IMR-90 (cell line): ENCODE data around the gene KCNK6. TPM values are rescaled to one million over a fixed set of nuclear protein-coding genes. Genes with fewer than 3 reads are reported as not detected.

ENCODE experiments used
- ATAC-seq: fragments of 200-7000 bp; cut with Tn5 transposase; 2 replicates; pipeline ENCODE4 v1.9.1; 2020; ENCODE audit warnings: low read depth, mild to moderate bottlenecking, moderate library complexity
- BruUV-seq: library from RNA; stranded (reverse); fragments of 400-500 nt; replicated peaks from 2 replicates; lab custom pipeline; 2021; lab: Mats Ljungman, UMichigan
- CTCF ChIA-PET: fragments of 300-600 bp; formaldehyde crosslinking; extraction: SDS; loops from one replicate; lab custom pipeline; 2021; ENCODE audit warnings: antibody characterized with exemption; lab: Yijun Ruan, JAX
- POLR2A ChIA-PET: fragments of 300-600 bp; sonication (Branson Sonifier 250); formaldehyde crosslinking; loops from one replicate; lab custom pipeline; 2022; ENCODE audit warnings: antibody characterized with exemption; ENCODE audit not compliant: unreplicated experiment; lab: Charles Lee
- DNase-seq: peaks from one replicate; pipeline ENCODE4 v3.0.0; 2013
- H2AFZ ChIP-seq: replicated peaks from 2 replicates; pipeline ENCODE3; 2013; ENCODE audit warnings: low read length, mild to moderate bottlenecking; ENCODE audit not compliant: poor library complexity
- H2AK5ac ChIP-seq: 2 replicates; pipeline ENCODE4 v1.6.1; 2013; ENCODE audit warnings: low read depth, low read length, inconsistent platforms
- H2AK9ac ChIP-seq: replicated peaks from 2 replicates; pipeline ENCODE3; 2013; ENCODE audit warnings: mild to moderate bottlenecking, low read depth, low read length, moderate library complexity; ENCODE audit not compliant: poor library complexity
- H2BK120ac ChIP-seq: 2 replicates; pipeline ENCODE4 v1.6.1; 2013; ENCODE audit warnings: low read depth, low read length, inconsistent platforms
- H2BK15ac ChIP-seq: 3 replicates; pipeline ENCODE4 v1.6.1; 2013; ENCODE audit warnings: low read depth, low read length, inconsistent platforms
- H2BK20ac ChIP-seq: 2 replicates; pipeline ENCODE4 v1.6.1; 2013; ENCODE audit warnings: low read depth, mild to moderate bottlenecking, inconsistent platforms, low read length, moderate library complexity
- H2BK5ac ChIP-seq: 2 replicates; pipeline ENCODE4 v1.6.1; 2013; ENCODE audit warnings: mild to moderate bottlenecking, low read depth, low read length, inconsistent platforms; ENCODE audit not compliant: poor library complexity, severe bottlenecking
- H3K14ac ChIP-seq: replicated peaks from 2 replicates; pipeline ENCODE4 v1.6.1; 2013; ENCODE audit warnings: low read depth, low read length, inconsistent platforms
- H3K18ac ChIP-seq: 2 replicates; pipeline ENCODE4 v1.6.1; 2013; ENCODE audit warnings: low read depth, low read length, control low read depth
- H3K23ac ChIP-seq: 2 replicates; pipeline ENCODE4 v1.6.1; 2013; ENCODE audit warnings: low read depth, low read length, inconsistent platforms
- H3K27ac ChIP-seq: 2 replicates; pipeline ENCODE4 v1.5.1; 2013; ENCODE audit warnings: mild to moderate bottlenecking, control low read depth, low read length; ENCODE audit not compliant: insufficient read depth
- H3K27me3 ChIP-seq: 2 replicates; pipeline ENCODE4 v1.6.1; 2013; ENCODE audit warnings: low read length; ENCODE audit not compliant: control insufficient read depth, insufficient read depth
- H3K36me3 ChIP-seq: 2 replicates; pipeline ENCODE4 v1.6.1; 2013; ENCODE audit warnings: low read length, mixed read lengths; ENCODE audit not compliant: control insufficient read depth, insufficient read depth
- H3K4ac ChIP-seq: 2 replicates; pipeline ENCODE4 v1.6.1; 2013; ENCODE audit warnings: low read depth, low read length, inconsistent platforms
- H3K4me1 ChIP-seq: 2 replicates; pipeline ENCODE4 v1.6.1; 2013; ENCODE audit warnings: low read length, mixed read lengths; ENCODE audit not compliant: control insufficient read depth, insufficient read depth
- H3K4me2 ChIP-seq: 2 replicates; pipeline ENCODE4 v1.6.1; 2013; ENCODE audit warnings: low read depth, mild to moderate bottlenecking, control low read depth, low read length, moderate library complexity
- H3K4me3 ChIP-seq: 2 replicates; pipeline ENCODE4 v1.5.1; 2013; ENCODE audit warnings: low read depth, mild to moderate bottlenecking, control low read depth, low read length, moderate library complexity; ENCODE audit not compliant: insufficient read depth
- H3K56ac ChIP-seq: 2 replicates; pipeline ENCODE4 v1.6.1; 2013; ENCODE audit warnings: low read length, inconsistent platforms; ENCODE audit not compliant: insufficient read depth; ENCODE audit errors: extremely low read depth
- H3K79me1 ChIP-seq, 2 experiments: 2 replicates each; pipeline ENCODE4 v1.6.1; 2013; ENCODE audit warnings: low read length in 2 of 2, inconsistent platforms in 1 of 2, low read depth in 1 of 2
- H3K9ac ChIP-seq: 2 replicates; pipeline ENCODE4 v1.6.1; 2013; ENCODE audit warnings: low read depth, low read length, control low read depth
- H3K9me1 ChIP-seq: 2 replicates; pipeline ENCODE4 v1.6.1; 2013; ENCODE audit warnings: low read length, inconsistent platforms; ENCODE audit not compliant: insufficient read depth
- H3K9me3 ChIP-seq: 2 replicates; pipeline ENCODE4 v1.6.1; 2013; ENCODE audit warnings: low read length; ENCODE audit not compliant: control insufficient read depth, insufficient read depth
- H4K20me1 ChIP-seq: 2 replicates; pipeline ENCODE4 v1.6.1; 2013; ENCODE audit warnings: low read length, inconsistent platforms; ENCODE audit not compliant: insufficient read depth
- H4K5ac ChIP-seq: 2 replicates; pipeline ENCODE4 v1.6.1; 2013; ENCODE audit warnings: mild to moderate bottlenecking, low read depth, low read length, control low read depth
- H4K8ac ChIP-seq, 2 experiments: 2 replicates each; pipeline ENCODE4 v1.6.1; 2013; ENCODE audit warnings: low read depth in 2 of 2, low read length in 2 of 2, control low read depth in 1 of 2, inconsistent platforms in 1 of 2
- H4K91ac ChIP-seq: 2 replicates; pipeline ENCODE4 v1.6.1; 2013; ENCODE audit warnings: low read depth, low read length, inconsistent platforms; ENCODE audit not compliant: insufficient read depth
- CEBPB ChIP-seq: IDR thresholded peaks from 2 replicates; pipeline ENCODE4 v1.6.1; 2012; ENCODE audit warnings: low read depth, low read length, improper control_type of control experiment
- RAD21 ChIP-seq: IDR thresholded peaks from 2 replicates; pipeline ENCODE4 v1.6.1; 2012; ENCODE audit warnings: low read length, improper control_type of control experiment
- WGBS, 2 experiments: methylation state at CpG; one replicate each; pipeline versions ENCODE4 v1.1.5 to v1.1.7; 2013; ENCODE audit warnings: missing lambda C conversion rate in 2 of 2; ENCODE audit not compliant: insufficient read length in 1 of 2; ENCODE audit errors: extremely low coverage in 2 of 2; 5-methylcytosine and 5-hydroxymethylcytosine counted together
- dilution Hi-C: fragments of 300-500 bp; cut with HindIII; formaldehyde crosslinking; loops from one replicate; pipeline ENCODE4 v1.14.3; 2018; ENCODE audit warnings: low sequenced_read_pairs; ENCODE audit not compliant: unreplicated experiment
- in situ Hi-C: fragments of 300-500 bp; cut with MboI; formaldehyde crosslinking; loops from 3 replicates; pipeline ENCODE4 v1.14.3; 2019; ENCODE audit warnings: low sequenced_read_pairs, inconsistent platforms, mixed read lengths
- intact Hi-C: fragments of 100-400 bp; cut with micrococcal nuclease; formaldehyde crosslinking; loops from 2 replicates; pipeline ENCODE4 v1.10.0; 2022
- polyA plus RNA-seq, 3 experiments: library from polyadenylated mRNA; depleted of rRNA; stranded (reverse); fragments of >200 nt; gene quantifications; 2 replicates each; pipeline ENCODE4 v1.2.3, GENCODE V29; 2012; ENCODE audit warnings: low replicate concordance in 1 of 3
- total RNA-seq: library from RNA; depleted of rRNA; stranded (reverse); fragments of >200 nt; gene quantifications from 2 replicates; pipeline ENCODE4 v1.2.3, GENCODE V29; 2012

KCNK6 gene
- total and polyA plus RNA-seq, 2 of the 4 experiments (the other 2 are of a cell fraction): 2.7 to 4.5 TPM

DNA sequence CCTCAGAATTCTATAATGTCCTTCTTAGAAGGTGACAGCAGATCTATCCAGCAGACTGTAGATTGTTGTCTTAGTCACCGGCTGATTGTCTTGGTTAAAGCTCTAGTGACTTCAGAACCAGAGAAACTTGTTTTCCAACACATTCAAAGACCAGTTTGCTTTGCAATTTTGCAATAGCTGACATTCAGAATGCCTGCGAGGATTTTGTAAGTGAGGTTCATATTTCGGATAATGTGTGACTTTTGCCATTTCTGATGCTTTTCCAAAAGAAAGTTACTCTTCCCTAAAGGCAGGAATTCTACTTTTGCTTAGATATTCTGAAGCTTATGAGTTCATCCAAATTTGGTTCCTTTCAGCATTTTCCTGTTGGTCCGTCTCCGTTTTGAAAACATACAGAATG is 42.1 kb upstream of the KCNK6 start:
- H4K20me1 ChIP-seq: no peaks in the 10 kb centered on the region
- H3K23ac ChIP-seq: peak overlapping the region; percentile 0; the same call in 1 of the 2 replicates
- H3K4me1 ChIP-seq: peaks cover 13% of the 10 kb centered on the region
- ATAC-seq (peak; percentile 44), DNase-seq (peak; percentile 35)
- ChIA-PET POLR2A (no interaction called here), CTCF (no interaction called here)
- peak overlapping the region; percentile 4; the same call in 1 of the 2 replicates for H3K4ac ChIP-seq
- peak overlapping the region; percentile 55 for H2BK5ac ChIP-seq
- peaks cover 5% of the 10 kb centered on the region; the same call in 1 of the 2 replicates for H3K9me1 ChIP-seq
- WGBS, 2 experiments: 42% methylated on average over 2 of the region's 5 CpGs; no CpG with 5 or more reads in 1 of the 2 experiments
- no peak overlapping the region for H4K5ac ChIP-seq
- H3K36me3 ChIP-seq: no peaks in the 10 kb centered on the region
- no peak overlapping the region; the same call in 1 of the 2 replicates for H3K56ac ChIP-seq
- no peak overlapping the region; the same call in 1 of the 2 replicates for H3K9ac ChIP-seq
- TF ChIP-seq CEBPB (peak; percentile 58; the same call in 1 of the 2 replicates), RAD21 (no peak)
- intact Hi-C loops (no loop called here), in situ Hi-C loops (no loop called here), dilution Hi-C loops (no loop called here)
- no peaks in the 10 kb centered on the region for H3K79me1 ChIP-seq
- no peak overlapping the region for H2AFZ ChIP-seq
- peak overlapping the region; percentile 76 for H2BK120ac ChIP-seq
- 0 out of 3 replicates have a peak overlapping the region, but pooled peaks have one; percentile 45 for H2BK15ac ChIP-seq
- peak overlapping the region; percentile 42 to 49; a peak in 2 of 4 replicates for H4K8ac ChIP-seq
- no peak overlapping the region for H2AK9ac ChIP-seq
- H3K4me3 ChIP-seq: no peak overlapping the region
- H3K14ac ChIP-seq: peak overlapping the region; percentile 49
- H2BK20ac ChIP-seq: peak overlapping the region; percentile 80
- peak overlapping the region; percentile 16 for H3K18ac ChIP-seq
- H3K27me3 ChIP-seq: no peaks in the 10 kb centered on the region
- H4K91ac ChIP-seq: peak overlapping the region; percentile 51; the same call in 1 of the 2 replicates
- peak overlapping the region; percentile 92; the same call in 1 of the 2 replicates for H3K27ac ChIP-seq
- BruUV-seq: no TSS peak
- no peaks in the 10 kb centered on the region for H3K9me3 ChIP-seq
- H2AK5ac ChIP-seq: no peak overlapping the region; the same call in 1 of the 2 replicates
- peak overlapping the region; percentile 64; the same call in 1 of the 2 replicates for H3K4me2 ChIP-seq
